Stimulated activated CD8-positive, alpha-beta memory T cell treated with anti-CD3 and anti-CD28 coated beads, Interleukin-4, amount 100 ng/mL, for 48 hours (primary cell): Measurements from ENCODE around the gene PTGFRN.
A peak's percentile ranks its signal among the peaks of the same experiment; 100 is the strongest.

Source experiments
- DNase-seq: peaks from one replicate; pipeline ENCODE4 v3.0.0-alpha.2; 2020

The PTGFRN gene

DNA sequence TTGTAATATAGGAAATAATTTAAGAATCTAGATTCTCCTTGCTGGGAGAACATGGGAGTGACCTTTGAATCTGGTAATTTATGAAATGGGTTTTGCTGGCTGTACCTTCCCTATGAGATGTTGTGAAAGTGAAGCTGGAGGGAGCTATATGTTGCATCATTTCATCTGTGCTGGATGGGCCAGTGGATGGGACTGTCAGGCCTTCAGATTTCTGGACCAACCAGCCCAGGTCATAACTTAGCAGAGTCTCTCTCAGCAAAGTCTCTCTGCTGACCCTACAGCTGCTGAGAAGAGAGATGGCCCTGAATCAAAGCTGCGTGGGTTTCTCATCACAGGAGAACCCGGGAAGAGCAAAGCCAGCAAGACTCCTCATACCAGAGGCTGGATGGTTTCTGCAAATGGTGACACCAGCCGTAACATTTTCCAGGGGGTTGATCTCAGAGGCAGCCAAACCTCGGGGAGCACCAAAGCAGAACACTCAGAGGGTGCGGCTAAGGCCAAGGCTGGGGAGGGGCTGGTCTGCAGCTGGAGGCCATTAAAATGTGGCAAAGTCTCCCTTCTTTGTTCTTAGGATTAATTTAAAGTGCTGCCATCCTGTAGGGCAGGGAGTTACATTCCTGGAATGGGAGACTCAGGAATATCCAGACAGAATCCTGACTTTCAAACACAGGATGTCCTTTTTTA lies 18.2 kb upstream of the PTGFRN start:
- no peak for DNase-seq

DNA sequence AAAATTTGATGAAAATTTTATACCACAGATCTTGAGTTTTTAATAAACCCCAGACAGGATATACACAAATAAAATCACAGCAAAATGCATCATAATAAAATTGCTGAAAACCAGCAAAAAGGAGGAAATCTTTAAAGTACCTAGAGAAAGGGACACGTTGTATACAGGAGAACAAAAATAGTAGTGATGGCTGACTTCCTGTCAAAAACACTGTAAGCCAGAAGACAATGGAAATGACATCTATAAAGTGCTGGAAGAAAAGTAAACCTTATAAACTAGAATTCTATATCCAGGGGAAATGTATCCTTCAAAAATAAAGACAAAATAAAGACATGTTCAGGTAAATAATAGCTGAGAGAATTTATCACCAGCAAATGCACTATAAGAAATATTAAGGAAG lies 14.6 kb upstream of the PTGFRN start:
- no peak for DNase-seq

DNA sequence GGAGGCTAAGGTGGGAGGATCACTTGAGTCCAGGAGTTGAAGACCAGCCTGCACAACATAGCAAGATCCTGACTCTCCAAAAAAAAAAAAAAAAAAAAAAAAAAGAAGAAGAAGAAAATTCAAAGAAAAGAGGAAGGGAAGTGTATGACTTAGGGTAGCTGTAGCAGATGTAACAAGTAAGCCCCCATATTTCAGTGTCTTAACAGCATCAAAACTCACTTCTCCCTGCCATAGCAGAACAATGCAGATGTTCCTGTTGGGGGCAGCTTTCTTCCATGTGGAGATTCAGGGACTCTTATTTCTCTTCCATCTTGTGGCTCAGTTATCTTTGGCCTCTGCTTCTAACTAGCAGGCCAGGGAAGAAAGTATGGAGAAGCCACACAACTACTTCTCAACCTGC lies 10.2 kb upstream of the PTGFRN start:
- no peak for DNase-seq

DNA sequence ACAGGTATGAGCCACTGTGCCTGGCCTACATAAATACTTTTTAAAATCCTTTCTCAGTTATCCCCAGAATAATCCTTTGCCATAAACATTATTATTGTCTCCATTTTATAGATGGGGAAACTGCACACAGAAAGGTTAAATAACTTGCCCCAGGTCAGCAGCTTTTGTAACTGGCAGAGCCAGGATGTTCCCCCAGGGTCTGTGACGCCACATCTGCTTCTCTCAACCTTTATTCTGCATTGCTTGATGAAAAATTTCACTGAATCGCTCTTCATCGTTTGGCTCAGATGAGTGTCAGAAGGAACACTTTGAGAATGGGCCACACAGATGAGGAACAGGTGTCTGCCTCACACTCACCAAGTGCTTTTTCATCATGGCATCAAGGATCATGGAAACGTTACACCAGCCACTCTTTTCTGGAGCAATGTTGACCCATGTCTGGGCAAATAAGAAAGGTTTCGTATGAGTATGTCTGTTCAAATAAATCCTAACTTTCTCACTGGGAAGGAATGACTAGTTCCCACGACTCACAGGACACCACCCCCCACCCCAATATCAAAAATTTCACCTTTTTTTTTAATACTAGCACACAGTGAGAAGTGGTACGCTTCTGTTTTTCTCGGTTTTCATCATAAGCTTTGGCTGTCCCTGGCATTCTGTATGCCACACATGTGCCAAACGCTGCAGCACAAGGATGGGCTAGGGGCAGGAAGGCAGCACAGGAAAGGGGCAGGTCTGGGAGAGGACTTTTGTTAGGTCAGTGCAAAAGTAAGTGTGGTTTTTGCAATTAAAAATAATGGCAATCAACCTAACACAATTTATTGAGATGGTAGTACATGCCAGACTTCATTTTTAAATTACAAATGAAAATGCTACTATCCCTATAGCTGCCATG lies 9.0 kb upstream of the PTGFRN start:
- DNase-seq, result no peak

DNA sequence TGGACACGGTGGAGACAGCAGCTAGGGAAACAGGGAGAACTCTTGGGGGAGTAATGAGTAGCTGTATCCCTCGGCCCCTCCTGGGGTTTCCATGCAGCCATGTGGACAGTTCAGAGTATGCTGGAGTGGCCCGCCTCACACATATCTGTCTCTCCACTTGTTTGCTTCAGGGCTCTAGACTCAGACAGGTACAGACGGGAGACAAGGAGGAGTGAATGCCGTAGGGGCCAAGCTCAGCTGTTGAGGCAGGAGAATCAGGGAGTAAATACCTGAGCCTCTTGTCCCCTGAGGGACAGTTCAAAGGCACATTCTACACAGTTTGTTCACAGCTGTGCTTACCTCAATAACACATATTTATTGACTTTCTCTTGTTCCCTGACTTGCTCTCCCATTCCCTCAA lies 7.7 kb upstream of the PTGFRN start:
- DNase-seq, result no peak

DNA sequence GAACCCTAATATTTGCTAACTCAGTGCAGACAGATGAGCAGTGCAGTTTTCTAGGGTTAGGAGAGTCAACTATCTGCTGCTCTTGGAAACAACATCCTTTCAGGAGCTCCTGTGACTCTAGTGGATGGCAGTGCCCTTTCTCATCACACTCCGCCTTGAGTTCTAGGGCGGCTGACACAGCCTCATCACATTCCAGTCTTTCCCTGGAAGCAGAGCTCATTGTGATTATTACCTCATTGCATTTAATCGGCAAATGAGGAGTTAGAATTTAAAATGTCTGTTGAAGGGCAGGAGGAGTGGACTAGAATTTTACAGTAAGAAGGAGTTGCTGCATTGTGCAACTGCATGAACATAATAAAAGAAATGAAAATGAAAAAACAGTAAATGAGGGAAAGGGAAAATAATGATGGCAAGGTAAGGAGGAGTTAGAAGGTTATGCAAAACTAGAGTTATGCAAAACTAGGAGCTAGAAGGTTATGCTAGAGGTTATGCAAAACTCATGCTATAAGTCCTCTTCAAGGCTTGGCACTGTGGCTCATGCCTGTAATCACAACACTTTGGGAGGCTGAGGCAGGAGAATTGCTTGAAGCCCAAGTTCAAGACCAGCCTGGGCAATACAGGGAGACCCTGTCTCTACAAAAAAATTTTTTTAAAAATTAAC lies 6.9 kb upstream of the PTGFRN start:
- no peak for DNase-seq

DNA sequence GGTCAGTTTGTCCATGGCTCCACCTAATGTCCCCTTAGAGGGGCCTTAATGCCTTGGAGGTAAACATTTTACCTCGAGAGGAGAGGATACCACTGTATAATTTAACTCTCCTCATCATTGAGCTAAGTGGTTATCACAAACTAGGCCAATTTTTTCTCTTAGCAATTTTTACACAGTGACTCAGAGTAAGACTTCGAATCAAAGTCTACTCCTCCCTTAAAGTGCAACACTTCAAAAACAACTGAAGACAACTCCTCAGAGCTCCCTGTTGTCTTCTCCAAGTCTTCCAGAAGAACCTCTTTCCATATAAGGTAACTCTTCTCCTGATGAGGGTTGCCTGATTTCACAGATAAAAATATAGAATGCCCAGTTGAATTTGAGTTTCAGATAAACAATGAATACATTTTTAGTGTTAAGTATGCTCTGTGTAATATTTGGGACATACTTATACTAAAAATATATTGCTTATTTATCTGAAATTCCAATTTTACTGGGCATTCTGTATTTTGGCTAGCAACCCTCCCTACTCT lies 4.9 kb upstream of the PTGFRN start:
- DNase-seq, result no peak

DNA sequence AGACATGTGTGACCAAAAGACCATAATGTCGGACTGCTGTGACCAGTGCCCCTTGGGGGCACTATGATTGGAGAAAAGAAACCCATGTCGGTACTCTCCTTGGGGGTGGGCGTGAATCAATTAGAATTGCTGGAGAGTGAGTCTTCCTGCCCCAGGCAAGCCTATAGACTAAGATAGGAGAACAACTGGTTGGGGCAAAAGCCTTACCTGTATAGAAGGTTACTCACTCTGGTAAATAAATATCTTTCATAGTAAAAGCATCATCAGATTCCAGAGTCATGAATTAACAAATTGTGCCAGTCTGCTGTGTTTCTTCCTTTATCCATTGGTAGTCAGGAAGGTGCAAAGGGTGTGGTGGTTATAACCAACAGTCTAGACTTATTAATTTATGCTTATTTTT lies 2.9 kb upstream of the PTGFRN start:
- DNase-seq, result no peak

DNA sequence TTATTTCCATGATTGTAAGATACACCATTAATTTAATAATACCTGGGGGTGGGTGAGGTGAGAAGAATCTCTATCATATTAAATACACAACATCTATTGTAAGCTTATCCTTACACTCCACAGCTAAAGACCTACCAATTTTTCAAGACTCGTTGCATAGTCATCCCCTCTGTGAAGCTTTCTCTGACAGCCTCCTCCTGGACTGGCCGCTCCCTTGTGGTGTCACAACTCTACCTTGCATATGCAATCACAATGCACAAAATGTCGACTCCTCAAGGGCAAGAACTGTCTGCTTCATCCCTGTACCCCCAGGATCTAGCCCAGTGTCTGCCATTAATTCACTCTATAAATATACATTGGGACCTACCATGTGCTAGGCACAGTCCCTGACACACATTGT lies 2.4 kb upstream of the PTGFRN start:
- no peak for DNase-seq

DNA sequence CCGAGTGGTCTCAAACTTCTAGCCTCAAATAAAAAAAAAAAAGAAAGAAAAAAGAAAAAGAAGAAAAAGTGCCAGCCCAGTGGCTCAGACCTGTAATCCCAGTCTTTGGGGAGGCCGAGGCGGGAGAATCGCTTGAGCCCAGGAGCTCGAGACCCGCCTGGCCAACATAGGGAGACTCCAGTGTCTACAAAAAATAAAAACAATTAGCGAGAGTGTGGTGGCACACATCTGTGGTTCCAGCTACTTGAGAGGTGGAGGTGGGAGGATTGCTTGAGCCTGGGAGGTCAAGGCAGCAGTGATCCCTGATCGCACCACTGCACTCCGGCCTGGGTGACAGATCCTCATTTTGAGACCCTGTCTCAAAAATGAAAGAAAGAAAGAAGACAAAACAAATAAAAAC lies 1.4 kb upstream of the PTGFRN start:
- DNase-seq, result no peak

DNA sequence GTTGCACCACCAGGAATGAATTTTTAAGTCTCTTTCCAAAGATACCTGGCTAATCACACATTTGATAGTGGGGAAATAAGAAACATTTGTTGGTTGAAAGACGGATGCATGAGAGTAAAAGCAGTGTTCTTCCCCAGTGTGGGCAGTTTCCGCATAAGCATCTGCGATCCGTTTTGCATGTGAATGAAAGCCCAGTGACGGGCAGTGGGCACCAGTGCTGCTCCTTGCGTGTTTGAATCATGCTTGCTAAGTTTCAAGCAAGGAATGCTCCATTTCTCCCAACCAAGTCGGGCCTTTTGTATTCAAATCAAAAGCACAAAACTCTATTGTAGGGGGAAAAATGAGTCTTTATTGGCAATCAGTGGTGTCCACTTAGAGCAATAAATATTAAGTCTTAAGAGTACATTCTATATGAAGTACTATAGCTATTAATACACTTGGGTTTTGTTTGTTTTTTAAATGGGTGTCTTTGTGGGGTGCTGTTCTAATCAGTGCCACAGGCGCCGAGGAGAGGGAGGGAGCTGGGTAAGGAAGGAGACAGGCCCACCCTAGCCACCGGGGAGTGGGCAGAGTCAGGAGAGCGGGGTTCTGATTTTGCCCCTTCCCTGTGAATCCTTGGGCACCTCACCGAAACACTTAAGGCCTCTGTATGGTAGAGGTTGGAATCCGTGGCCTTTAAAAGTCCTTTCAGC lies 750 bp upstream of the PTGFRN start:
- DNase-seq, result no peak

DNA sequence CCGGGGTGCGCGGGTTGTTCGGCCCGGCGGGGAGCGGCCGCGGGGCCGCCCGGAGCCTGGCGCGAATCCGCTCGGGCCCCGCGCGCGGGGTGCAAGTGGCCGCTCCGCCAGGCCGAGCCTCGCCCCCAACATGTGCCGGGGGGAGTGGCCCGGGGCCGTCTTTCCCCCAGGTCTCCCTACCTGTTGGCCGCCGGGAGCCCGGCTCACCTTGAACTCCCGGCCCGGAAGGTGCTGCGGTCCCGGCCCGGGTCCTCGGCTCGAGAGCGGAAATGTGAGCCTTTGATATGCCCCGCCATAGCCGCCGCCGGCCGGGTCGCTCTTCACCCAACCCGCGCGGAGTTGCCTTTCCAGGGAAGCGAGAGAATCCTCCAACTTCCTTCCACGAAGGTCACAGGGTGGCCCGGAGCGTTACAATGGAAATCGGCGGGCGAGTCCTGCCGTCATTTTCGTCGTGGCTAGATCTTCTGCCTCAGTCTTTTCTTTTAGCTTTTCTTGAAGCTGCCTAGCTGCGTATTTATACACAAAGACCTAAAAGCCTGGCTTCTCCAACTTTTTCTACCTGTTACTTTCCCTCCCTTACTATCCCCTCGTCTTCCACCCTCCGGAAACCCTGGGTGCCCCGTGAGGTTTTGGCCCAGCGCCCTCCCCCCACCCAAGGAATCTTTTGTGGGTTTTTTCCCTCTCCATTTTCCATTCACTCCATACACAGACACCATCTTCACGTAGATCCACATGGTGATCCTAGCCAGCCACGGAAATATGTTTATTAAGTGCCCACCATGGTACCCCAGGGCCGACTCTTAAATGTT lies 867 bp downstream of the PTGFRN start:
- DNase-seq, result peak; percentile 63

DNA sequence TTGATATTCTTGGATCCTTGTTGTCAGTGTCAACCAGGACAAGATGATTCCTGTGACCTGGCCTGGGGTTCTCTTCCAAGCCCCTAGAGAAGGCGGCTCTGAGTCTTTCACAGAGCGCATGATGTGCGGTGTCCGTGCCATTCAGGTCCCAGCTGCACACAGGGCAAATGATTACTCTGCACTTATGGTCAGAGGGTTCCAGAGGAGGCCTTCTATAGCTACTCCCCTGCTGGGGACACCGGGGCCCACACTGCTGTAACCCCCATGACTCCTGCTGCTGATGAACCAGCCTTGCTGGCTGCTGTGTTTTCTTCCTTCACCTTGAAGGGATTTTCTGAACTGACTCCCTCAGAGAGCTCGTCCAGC lies 1.5 kb downstream of the PTGFRN start:
- DNase-seq, result no peak

DNA sequence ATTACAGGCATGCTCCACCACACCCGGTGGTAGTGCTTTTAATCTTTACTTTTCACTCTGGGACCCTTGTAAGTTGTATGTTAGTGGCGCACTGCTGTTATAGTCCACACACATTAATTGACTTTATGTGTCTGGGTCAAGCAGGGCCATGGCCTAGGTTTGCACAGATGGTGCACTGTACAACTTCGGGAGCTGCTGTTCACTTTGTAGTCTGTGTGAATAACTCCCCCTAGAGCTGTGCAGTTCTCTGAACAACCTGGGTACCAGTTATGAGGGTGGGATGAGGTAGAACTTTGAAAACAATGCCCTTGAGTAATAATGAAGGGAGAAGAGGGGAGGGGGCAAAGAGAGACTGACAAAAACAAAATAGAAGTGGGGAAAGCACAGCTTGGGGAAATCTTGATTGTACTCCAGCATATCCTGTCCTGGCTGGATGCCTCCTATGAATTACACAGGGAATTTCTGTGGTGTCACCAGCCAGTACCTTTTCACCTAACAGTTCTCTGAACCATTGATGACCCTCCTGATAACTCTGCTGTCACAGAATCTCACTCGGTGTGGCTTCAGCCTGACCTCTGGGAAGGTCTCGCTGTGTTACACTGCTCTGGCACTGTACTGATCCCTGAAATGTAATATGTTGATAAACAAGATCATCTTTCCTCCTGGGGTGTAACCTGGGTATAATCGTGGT lies 2.2 kb downstream of the PTGFRN start:
- DNase-seq, result no peak

DNA sequence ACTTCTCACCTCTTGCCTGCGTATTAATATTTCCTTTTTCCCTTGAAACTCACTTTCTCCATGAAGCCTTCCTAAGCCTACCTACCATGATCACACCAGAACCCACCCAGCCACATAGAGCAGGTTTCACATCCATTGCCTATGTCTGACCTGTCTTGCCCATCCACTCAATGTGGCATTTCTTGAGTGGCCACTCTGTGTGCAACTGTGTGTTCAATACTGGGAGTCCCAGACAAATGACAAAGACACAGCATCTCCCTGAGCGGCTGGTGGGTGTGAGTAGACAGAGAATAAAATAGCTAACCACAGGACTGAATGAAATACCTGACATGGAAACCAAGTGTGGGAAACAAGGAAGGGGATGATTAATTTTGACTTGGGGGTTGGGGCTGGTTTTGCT lies 3.1 kb downstream of the PTGFRN start:
- DNase-seq, result no peak

DNA sequence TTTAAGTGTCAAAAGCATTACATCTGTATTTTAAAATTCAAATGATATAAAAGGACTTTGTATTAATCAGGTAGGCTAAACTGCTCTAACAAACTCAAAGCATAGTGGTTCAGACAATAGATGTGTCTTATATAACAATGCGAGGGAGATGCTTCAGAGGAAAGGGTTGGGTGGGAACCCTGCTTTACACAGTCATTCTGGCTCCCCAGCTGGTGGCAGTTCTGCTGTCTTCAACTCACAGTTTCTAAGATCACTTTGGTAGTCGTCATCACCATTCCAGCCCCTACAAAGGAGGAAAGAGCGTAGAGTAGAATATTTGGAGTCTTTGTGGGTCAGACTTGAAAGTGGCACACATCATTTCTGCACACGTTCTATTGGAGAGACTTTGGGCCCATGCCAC lies 4.2 kb downstream of the PTGFRN start:
- DNase-seq, result no peak

DNA sequence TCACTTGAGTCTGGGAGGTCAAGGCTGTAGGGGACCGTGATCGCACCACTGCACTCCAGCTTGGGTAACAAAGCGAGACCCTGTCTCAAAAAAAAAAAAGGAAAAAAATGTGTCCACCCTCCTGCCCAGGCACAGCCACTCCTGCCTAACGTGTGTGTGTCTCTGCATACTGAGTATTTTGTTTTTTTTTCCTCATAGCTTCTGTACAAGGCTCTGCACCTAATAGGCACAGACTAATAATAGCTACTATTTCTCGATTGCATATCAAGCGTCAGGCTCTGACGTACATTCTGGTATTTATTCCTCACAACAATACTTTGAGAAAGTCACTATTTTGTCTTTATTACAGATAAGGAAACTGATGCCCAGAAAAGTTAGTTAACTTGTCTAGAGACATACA lies 5.0 kb downstream of the PTGFRN start:
- DNase-seq, result no peak

DNA sequence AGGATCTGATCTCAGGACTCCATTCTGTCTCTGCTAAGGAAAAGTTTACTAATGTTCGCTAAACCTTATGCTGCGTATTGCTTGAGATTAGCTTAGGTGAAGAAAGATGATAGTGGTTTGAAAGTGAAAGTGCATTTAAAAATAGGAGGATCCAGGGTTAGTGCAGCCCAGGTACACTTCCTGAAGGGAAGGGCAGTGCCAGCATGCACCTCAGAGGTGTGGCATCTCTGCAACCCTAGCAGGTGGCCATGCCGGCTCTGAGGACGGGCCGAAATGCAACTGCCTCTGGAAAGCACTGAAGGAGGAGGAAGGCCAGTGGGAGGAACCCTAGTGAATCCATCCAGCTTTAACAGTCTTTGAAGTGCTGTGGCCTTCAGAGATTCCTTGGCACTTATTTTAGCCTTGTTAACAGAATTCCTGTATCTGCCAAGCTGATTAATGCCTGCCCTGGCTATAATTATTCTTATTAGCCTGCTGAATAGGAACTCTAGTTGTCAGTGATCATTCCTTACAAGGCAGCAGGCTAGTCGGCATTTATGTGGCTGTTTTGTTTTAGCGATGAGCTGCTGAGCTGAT lies 5.5 kb downstream of the PTGFRN start:
- no peak for DNase-seq

DNA sequence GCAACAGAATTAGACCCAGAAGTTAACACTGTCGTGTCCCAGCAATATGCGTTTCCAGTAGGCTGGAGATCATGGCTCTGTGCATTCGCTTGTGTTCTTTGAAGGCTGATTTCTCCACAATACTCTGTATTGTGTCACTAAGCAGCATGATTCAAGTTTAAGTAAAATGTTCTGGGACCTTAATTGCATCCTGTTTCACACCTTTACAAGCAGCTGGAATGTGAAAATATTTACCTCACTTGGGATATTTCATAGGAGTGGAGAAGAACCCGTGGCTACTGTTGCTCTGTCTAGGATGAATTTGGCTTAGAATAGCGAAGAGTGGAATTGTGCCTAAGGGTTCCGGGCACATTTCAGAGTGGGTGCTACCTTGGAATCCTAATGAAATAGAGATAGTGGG lies 6.3 kb downstream of the PTGFRN start:
- DNase-seq, result no peak

DNA sequence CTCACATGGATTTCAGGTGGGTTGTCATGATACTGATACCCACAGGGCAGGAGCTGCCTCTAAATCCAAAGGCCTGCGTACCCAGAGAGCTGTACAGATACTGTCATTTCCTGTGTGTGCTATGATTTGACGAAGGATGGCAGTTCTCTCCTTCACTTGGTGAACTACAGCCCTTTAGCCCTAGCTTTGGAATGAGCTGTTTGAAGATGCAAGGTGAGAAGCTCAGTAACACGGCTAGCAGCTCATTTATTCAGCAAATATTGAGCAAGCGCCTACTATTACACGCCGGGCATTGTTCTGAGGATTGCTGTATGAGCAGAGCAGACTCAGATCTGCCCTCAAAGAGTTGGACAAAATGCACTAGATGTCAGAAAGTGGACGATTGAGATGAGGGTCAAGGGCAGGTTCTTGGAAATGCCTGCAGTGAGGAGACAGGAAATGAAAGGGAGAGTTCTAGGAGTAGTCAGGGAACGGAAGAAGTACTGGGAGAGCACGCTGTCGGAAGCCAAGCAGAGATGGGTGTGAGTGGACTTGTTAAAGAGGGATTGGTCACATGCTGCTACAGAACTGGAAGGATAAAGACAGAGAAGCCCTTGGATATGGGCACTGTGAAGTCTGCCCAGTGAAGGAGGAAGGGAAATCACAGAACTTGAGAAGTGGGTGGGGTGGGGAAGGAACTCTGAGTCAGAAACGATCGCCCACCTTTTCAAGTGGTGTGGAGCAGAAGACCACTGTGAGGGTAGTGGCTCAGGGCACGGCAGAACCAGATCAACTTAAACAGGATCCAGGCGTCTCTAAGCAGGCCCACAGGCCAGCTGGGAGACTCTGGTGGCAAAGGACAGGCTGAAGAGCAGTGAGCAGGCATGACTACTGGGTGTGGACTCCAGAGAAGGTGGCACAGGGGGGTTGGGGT lies 7.1 kb downstream of the PTGFRN start:
- no peak for DNase-seq
